ENCODE results near the gene TRPM4. TPM values are rescaled to one million over a fixed set of nuclear protein-coding genes. Genes with fewer than 3 reads are reported as not detected.
"Not testable (repeated sequence)": the region's sequence is repeated elsewhere in the genome, so short reads cannot be mapped to it uniquely, and the experiment has no call there.

The TRPM4 gene
- total RNA-seq, 1 experiment from 2014 or later = 33.7 TPM

DNA sequence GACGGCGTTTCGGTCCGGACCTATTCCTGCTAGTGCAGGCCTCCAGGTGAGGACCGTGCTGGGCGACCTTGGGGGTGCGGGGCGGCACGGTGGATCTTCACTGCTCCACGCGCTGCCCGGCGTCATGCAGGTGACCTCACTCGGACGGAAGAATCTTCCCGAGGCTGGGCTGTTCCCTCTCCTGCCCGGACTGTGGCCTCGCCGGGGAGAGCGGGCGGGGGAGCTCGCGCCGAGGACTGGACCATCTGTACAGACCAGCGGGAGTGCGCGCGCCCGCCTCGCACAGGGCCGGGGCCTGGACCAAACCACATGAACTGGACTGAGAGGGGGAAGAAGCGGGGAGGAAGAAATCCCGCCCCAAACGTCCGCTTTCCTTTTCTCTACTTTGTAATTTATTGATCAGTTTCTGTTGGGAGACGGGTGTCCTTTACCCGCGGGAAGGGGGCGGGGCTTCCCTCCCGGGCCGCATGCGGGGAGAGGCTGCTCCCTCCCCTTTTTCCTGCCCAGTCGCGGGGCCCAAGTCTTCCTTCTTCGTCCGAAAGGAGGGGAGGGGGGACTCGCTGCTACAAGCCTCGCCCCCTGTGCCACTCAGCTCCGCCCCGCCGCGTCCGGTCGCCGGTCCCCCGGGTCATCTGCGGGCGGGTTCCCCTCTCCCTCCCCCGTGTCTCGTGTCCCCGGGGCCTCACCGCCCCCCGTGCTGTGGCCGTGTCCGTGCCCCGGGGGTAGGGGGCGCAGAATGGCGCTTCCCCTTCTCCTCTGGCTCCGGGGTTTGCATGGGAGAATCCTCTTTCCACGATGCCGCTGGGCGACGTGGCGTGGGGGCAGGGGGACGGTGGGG lies 7.3 kb upstream of the TRPM4 start:
- peak; percentile 97 for DNase-seq (ENCODE audit: low spot score)

- DNase-seq (ENCODE audit: low spot score) = no peak
These were observed 6.7 kb upstream of the TRPM4 start for GRCh38 chr19:49150944-49151243.

GRCh38 chr19:49151267-49152118 lies 6.1 kb upstream of the TRPM4 start:
- DNase-seq (ENCODE audit: low spot score) = peak; percentile 100

- DNase-seq (ENCODE audit: low spot score) = no peak
These were observed 5.5 kb upstream of the TRPM4 start for GRCh38 chr19:49152119-49152550.

GRCh38 chr19:49153167-49153809 lies 4.3 kb upstream of the TRPM4 start:
- DNase-seq (ENCODE audit: low spot score) = no peak

DNA sequence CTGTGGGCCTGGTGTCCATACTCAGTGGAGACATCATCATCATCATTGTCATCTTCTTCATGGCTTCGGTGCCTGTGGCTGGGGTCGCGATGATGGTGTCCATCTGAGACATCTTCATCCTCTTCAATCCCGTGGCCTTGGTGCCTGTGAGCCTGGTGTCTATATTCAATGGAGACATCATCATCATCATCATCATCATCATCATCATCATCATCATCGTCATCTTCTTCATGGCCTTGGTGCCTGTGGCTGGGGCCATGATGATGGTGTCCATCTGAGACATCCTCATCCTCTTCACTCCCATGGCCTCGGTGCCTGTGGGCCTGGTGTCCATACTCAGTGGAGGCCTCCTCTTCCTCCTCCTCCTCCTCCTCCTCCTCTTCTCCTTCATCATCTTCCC lies 3.3 kb upstream of the TRPM4 start:
- no peak for DNase-seq (ENCODE audit: low spot score)

DNA sequence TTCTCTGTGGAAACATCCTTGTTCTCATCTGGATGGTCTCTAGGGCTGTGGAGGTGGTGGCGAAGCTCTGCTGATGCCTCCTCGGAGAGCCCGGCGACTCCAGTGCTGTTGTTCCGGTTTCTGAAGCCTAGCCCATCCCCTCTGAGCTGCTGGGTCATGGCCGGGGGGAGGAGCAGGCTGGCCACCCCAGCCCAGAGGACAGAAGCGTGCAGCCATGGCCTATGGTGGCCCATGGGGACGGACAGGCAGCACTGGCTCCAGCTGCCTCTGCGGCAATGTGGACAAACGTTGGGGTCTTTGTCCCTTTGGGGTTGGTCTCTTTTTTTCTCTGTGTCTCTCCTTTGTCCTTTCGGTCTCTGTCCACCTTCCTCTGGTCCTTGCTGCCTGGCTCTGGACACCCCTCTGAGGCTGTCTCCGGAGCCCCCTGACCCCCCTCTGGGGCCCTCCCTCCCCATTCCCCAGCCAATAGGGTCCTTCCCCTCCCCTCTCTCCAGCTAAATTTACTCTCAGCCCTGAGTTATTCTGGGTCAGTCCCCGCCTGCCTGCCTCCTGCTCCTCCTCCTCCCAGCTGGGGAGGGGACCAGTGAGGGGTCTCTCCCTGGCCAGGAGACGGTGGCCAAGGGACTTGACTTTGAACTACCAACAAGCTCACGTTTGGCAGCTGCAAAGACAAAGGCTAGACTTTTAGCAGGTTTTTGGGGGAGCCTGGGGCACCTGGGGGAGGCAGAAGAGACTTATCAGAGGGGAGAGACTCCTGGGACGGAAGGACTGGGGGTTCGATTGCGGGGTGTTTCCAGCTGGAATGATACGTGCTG lies 2.4 kb upstream of the TRPM4 start, which contains the start of gene HRC:
TSS of gene HRC (minus strand) at position 392 of the 815 bp plus-strand sequence. CDS start at position 233, 159 bp downstream.
- no peak for DNase-seq (ENCODE audit: low spot score)

GRCh38 chr19:49155820-49156346 lies 1.7 kb upstream of the TRPM4 start:
- no peak for DNase-seq (ENCODE audit: low spot score)

GRCh38 chr19:49160450-49161189 lies 3.0 kb downstream of the TRPM4 start:
- DNase-seq (ENCODE audit: low spot score) = no peak

- DNase-seq (ENCODE audit: low spot score) = no peak
These were observed 4.4 kb downstream of the TRPM4 start for GRCh38 chr19:49161987-49162386.

- DNase-seq (ENCODE audit: low spot score) = peak; percentile 49
These were observed 7.6 kb downstream of the TRPM4 start for GRCh38 chr19:49165111-49165750.

GRCh38 chr19:49165865-49166301 lies 8.3 kb downstream of the TRPM4 start:
- no peak for DNase-seq (ENCODE audit: low spot score)

GRCh38 chr19:49167857-49168409 lies 10.3 kb downstream of the TRPM4 start:
- no peak for DNase-seq (ENCODE audit: low spot score)

DNA sequence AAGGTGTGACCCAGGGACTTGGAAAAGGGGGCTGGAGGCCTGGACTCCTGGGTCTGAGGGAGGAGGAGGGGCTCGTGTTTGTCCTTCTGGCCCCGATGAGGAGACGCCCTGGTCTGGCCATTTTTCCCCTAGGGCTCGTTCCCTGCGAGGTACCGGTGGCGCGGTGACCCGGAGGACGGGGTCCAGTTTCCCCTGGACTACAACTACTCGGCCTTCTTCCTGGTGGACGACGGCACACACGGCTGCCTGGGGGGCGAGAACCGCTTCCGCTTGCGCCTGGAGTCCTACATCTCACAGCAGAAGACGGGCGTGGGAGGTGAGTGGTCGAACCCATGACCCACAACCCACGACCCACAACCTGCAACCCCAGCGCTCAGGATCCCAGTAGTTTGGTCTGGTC lies 10.8 kb downstream of the TRPM4 start:
- DNase-seq (ENCODE audit: low spot score) = no peak

- no peak for DNase-seq (ENCODE audit: low spot score)
These were observed 15.6 kb downstream of the TRPM4 start for GRCh38 chr19:49173198-49173597.

GRCh38 chr19:49180659-49181058 lies 23.1 kb downstream of the TRPM4 start:
- DNase-seq (ENCODE audit: low spot score) = no peak

DNA sequence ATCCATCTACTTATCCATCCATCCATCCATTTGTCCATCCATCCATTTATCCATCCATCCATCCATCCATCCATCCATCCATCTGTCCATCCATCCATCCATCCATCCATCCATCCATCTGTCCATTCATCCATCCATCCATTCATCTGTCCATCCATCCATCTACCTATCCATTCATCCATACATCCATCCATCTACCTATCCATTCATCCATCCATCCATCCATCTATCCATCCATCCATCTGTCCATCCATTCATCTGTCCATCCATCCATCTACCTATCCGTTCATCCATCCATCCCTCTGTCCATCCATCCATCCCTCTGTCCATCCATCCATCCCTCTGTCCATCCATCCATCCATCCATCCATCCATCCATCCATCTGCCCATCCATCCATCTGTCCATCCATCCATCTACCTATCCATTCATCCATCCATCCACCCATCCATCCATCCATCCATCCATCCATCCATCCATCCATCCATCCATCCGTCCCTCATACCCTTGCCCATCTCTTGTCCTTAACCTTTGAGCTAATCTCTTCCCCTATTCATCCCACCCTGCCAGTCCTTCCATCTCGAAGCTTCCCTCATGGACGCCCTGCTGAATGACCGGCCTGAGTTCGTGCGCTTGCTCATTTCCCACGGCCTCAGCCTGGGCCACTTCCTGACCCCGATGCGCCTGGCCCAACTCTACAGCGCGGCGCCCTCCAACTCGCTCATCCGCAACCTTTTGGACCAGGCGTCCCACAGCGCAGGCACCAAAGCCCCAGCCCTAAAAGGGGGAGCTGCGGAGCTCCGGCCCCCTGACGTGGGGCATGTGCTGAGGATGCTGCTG lies 24.6 kb downstream of the TRPM4 start:
- DNase-seq (ENCODE audit: low spot score) = not testable (repeated sequence)

DNA sequence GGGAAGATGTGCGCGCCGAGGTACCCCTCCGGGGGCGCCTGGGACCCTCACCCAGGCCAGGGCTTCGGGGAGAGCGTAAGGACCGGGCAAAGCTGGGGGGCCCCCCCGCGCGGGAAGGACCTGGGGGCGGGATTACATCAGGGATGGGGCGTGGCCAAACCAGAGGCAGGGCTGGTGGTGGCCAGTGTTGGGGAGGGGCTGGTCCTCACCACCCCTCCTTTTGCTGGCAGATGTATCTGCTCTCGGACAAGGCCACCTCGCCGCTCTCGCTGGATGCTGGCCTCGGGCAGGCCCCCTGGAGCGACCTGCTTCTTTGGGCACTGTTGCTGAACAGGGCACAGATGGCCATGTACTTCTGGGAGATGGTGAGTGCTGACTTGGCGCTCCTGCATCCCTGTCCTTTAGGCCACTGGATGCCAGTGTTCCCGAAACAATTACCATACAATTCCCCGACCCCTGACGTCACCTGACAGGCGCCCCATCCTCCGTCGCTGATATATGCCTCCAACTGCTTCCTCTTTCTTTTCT lies 25.3 kb downstream of the TRPM4 start:
- no peak for DNase-seq (ENCODE audit: low spot score)
